Testis (tissue), 5 donors: ENCODE results near the gene EXD3. TPM values are rescaled to one million over a fixed set of nuclear protein-coding genes. Genes with fewer than 3 reads are reported as not detected.
"Not testable (repeated sequence)": the region's sequence is repeated elsewhere in the genome, so short reads cannot be mapped to it uniquely, and the experiment has no call there.

Experiments used
- DNase-seq: peaks from one replicate; pipeline ENCODE4 v3.0.0-alpha.2; 2019
- H3K27ac ChIP-seq, 2 donors: fragments of 200-600 bp; sonication (generic); one replicate each; pipeline ENCODE4 v1.5.1; 2019
- H3K27me3 ChIP-seq: fragments of 200-600 bp; sonication (generic); one replicate; pipeline ENCODE4 v1.5.1; 2019
- H3K36me3 ChIP-seq: fragments of 200-600 bp; sonication (generic); one replicate; pipeline ENCODE4 v1.5.1; 2017; ENCODE audit warnings: low read depth; ENCODE audit errors: missing control alignments
- H3K4me1 ChIP-seq: fragments of 200-600 bp; sonication (generic); one replicate; pipeline ENCODE4 v1.5.1; 2019
- H3K4me3 ChIP-seq, 2 donors: fragments of 200-600 bp; sonication (generic); one replicate each; pipeline ENCODE4 v1.5.1; 2017 to 2019
- H3K9me3 ChIP-seq: fragments of 200-600 bp; sonication (generic); one replicate; pipeline ENCODE4 v1.5.1; 2017
- POLR2A ChIP-seq: fragments of 450-650 bp; IDR thresholded peaks from one replicate; pipeline ENCODE4 v1.6.1; 2017; ENCODE audit warnings: antibody characterized with exemption, mild to moderate bottlenecking, moderate library complexity
- WGBS, 2 donors: methylation state at CpG; one replicate each; pipeline ENCODE4 v1.1.5; 2018; 5-methylcytosine and 5-hydroxymethylcytosine counted together
- intact Hi-C: fragments of 100-400 bp; cut with DNase I; formaldehyde crosslinking; loops from one replicate; pipeline ENCODE4 v1.15.1; 2023; ENCODE audit warnings: low total_unique reads
- long read RNA-seq, 2 donors: transcript quantifications; one replicate each; lab custom pipeline, GENCODE V29; 2026
- polyA plus RNA-seq: library from polyadenylated mRNA; stranded (reverse); fragments of 350-450 nt; fragmentation: Illumina TruSeq; extraction: RNeasy Lipid Tissue Mini Kit (QIAGEN cat#74804); gene quantifications from one replicate; pipeline ENCODE4 v1.2.3, GENCODE V29; 2014; ENCODE audit warnings: low read depth, low replicate concordance; ENCODE audit not compliant: insufficient read depth
- total RNA-seq, 2 donors: library from RNA; depleted of rRNA; stranded (reverse); fragments of >200 nt; gene quantifications; one replicate each; pipeline ENCODE4 v1.2.3, GENCODE V29; 2016
- TF ChIP-seq, protein P1 (sequence below), 3 experiments: fragments of 450-650 bp in 2 of 3; fragments of 200-600 bp in 1 of 3; sonication (generic) in 1 of 3; IDR thresholded peaks; one replicate each; pipeline ENCODE4 v1.5.1; 2016 to 2019; ENCODE audit warnings: antibody characterized with exemption in 3 of 3, mild to moderate bottlenecking in 2 of 3, moderate library complexity in 1 of 3

EXD3 gene, protein sequence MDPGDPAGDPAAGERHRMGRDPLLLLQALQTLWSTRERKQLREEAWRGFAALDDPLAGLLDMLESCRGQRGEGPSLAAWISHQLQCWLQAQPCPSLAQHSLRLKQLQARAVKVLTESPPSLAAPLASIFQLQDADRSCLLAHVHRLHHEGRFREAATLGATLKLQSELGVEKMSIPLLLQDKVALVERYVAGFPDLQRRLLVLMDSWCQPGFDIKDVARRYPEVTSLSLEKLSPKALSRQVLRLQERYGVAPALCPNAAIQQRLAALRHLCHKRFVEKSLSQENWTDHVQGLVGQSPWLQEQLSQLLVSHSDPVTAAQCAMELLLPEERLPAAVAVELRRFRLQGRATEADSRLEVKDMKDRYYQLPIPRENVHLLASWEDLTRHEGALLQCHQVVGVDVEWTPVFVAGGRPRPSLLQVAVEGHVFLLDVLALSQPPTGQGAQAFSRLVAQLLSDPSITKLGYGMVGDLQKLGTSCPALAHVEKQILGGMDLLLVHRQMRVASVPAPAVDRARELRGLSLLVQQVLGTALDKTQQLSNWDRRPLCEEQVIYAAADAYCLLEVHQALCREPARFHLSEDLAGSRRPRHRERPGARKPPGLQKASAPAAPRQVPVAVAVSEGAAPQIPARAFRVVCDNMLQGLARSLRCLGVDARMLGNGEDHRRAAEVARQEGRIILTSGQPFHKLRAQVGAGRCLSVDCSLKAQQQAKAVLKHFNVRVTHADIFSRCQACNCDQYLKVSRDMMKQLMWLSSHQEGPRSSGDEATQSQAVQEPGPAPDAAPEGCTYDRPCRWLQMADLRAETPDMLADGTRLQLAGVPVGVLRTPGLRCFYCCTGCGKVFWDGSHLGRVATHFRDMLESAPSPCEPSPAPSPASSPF
- 10 to 100 TPM; 15.5 to 24.5 TPM for total RNA-seq
- polyA plus RNA-seq: 8.9 TPM
- long read RNA-seq, donor 1, partial matches to known transcripts: 6 of 10 reads
- long read RNA-seq, donor 1, other reads (novel, unspliced or antisense): 0 of 10 reads
- long read RNA-seq, donor 2, partial matches to known transcripts: 0 of 2 reads
- long read RNA-seq, donor 2, other reads (novel, unspliced or antisense): 0 of 2 reads

DNA sequence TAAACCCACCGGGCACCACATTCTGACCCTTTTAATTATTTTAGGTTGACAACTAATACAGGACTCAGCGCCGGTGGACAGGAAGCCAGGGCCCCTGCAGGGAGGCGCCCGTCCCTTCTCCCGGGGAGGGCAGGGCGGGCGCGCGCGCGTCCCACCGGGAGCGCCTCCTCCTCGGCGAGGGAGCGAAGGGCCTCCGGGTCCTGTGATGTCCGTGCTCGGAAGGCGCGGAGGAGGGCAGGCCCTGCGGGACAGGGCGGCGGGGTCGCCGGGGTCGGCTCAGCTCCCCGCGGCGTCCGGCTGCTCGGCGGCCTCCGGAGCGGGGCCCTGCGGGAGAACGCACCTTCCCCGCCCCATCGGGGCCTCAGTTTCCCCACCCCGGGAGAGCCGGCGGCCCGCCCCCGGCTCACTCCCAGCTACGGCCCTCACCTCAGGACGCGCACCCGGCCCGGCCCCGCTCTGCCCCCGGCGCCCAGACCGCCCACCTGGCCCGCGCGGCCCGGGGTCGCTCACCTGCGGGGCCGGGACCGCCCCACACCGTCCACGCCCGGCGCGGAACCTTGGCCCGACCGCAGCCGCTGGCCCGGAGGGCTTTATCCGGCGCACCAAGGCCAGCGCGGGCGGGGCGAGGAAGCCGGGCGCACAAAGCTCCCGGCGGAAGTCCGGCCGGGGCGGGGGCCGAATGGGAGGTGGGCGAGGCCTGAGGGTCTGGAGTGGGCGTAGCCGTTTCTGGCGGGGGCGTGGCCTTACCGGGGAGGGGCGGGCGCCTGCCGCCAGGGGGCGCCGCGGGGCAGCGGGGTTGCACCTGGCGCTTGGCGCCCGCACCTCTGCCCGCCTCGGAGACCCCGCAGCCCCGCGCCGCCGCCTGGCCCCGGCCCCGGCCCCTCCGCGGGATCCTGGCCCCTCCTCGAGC is at the start of gene EXD3, which contains the start of gene NOXA1:
Gene EXD3, minus strand, starts transcription at position 559 of the 910 bp plus-strand sequence. CDS start 27,805 bp downstream, outside the sequence.
Gene NOXA1, plus strand, starts transcription at position 790 of the 910 bp plus-strand sequence. CDS start 137 bp downstream, outside the sequence.
- TF ChIP-seq, protein P1, sequence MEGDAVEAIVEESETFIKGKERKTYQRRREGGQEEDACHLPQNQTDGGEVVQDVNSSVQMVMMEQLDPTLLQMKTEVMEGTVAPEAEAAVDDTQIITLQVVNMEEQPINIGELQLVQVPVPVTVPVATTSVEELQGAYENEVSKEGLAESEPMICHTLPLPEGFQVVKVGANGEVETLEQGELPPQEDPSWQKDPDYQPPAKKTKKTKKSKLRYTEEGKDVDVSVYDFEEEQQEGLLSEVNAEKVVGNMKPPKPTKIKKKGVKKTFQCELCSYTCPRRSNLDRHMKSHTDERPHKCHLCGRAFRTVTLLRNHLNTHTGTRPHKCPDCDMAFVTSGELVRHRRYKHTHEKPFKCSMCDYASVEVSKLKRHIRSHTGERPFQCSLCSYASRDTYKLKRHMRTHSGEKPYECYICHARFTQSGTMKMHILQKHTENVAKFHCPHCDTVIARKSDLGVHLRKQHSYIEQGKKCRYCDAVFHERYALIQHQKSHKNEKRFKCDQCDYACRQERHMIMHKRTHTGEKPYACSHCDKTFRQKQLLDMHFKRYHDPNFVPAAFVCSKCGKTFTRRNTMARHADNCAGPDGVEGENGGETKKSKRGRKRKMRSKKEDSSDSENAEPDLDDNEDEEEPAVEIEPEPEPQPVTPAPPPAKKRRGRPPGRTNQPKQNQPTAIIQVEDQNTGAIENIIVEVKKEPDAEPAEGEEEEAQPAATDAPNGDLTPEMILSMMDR (IDR thresholded peaks at IDR 0.05): peak; percentile 68 to 89 (median 72)
- TF ChIP-seq POLR2A: no peak
- DNase-seq: peak; percentile 95
- intact Hi-C loops: no loop called here
- peak within 1 kb of the TSS; percentile 88 to 93 for H3K4me3 ChIP-seq
- no peaks in the 10 kb centered on the region for H3K9me3 ChIP-seq
- no peaks in the 10 kb centered on the region for H3K27me3 ChIP-seq
- no peaks in the 10 kb centered on the region for H3K36me3 ChIP-seq
- H3K27ac ChIP-seq: peak within 1 kb of the TSS; percentile 68 to 82
- WGBS, 2 donors: 0% methylated on average over 3 to 82 of the region's 113 CpGs
- H3K4me1 ChIP-seq: peaks cover 4% of the 10 kb centered on the region

DNA sequence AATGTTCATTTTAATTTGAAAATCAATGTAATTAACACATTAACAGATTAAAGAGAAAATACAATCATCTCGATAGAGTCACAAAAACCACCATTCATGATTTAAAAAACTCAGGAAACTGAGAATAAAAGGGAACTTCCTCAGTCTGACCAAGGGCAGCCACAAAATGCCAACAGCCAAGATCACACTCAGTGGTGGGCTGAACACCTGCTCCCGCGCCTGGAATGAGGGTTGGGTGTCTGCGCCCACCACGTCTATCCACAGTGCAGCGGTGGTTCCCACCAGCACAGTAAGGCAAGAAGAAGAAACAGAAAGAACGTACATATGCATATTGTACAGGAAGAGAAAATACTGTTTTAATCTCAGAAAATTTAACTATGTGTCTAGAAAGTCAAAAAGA is 47.8 kb upstream of the EXD3 start:
- intact Hi-C loops: no loop called here
- Histone ChIP-seq H3K9me3 (no peaks in the 10 kb centered on the region), H3K27me3 (no peaks in the 10 kb centered on the region), H3K36me3 (no peaks in the 10 kb centered on the region), H3K27ac (no peak overlapping the region), H3K4me3 (no peak overlapping the region), H3K4me1 (no peaks in the 10 kb centered on the region)
- 72 to 86% methylated on average over 7 of the region's 7 CpGs for WGBS, 2 donors
- TF ChIP-seq POLR2A: no peak
- no peak for DNase-seq

GRCh38 chr9:137467896-137468295 is 44.9 kb upstream of the EXD3 start:
- TF ChIP-seq, protein P1 (IDR thresholded peaks at IDR 0.05): no peak
- TF ChIP-seq POLR2A: no peak
- no peak for DNase-seq
- no peaks in the 10 kb centered on the region for H3K4me1 ChIP-seq
- intact Hi-C loops: no loop called here
- no peak overlapping the region for H3K4me3 ChIP-seq
- 95 to 99% methylated on average over 4 to 7 of the region's 7 CpGs for whole genome bisulfite sequencing, 2 donors
- H3K27me3 ChIP-seq: no peaks in the 10 kb centered on the region
- H3K27ac ChIP-seq: no peak overlapping the region
- H3K36me3 ChIP-seq: no peaks in the 10 kb centered on the region
- no peaks in the 10 kb centered on the region for H3K9me3 ChIP-seq

DNA sequence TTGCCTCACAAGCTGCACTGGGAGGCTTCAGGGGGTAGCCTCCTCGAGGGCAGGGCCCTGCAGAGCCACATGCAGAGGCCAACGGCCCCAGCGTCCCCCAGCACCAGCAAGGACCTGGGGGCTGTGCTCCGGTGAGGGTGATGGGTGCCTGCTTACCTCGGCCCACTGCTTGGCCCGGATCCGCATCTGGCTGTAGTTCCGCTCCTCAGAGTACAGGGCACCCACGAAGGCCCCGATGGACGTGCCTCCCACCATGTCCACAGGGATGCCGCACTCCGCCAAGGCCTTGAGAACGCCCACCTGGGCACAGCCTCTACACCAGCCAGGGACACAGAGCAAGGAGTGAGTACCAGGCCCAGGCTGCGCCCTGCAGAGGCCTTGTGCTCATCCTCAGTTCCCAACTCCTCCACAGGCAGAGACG is 44.2 kb upstream of the EXD3 start:
- intact Hi-C loops: no loop called here
- TF ChIP-seq, protein P1 (IDR thresholded peaks at IDR 0.05): no peak
- no peak overlapping the region for H3K4me3 ChIP-seq
- no peaks in the 10 kb centered on the region for H3K4me1 ChIP-seq
- no peak overlapping the region for H3K27ac ChIP-seq
- no peaks in the 10 kb centered on the region for H3K27me3 ChIP-seq
- WGBS, 2 donors: 83 to 89% methylated on average over 2 to 14 of the region's 16 CpGs
- DNase-seq: no peak
- no peaks in the 10 kb centered on the region for H3K9me3 ChIP-seq
- H3K36me3 ChIP-seq: no peaks in the 10 kb centered on the region

- H3K27ac ChIP-seq, DNase-seq, intact Hi-C loops, H3K36me3 ChIP-seq, H3K9me3 ChIP-seq, H3K4me1 ChIP-seq, H3K4me3 ChIP-seq, H3K27me3 ChIP-seq: not testable (repeated sequence)
- 91 to 93% methylated on average over 35 of the region's 35 CpGs for WGBS, 2 donors
These were observed 43.6 kb upstream of the EXD3 start for GRCh38 chr9:137466389-137467085.
